ENCODE results near the gene DOCK7.
A peak's percentile ranks its signal among the peaks of the same experiment; 100 is the strongest.
"Not testable (repeated sequence)": the region's sequence is repeated elsewhere in the genome, so short reads cannot be mapped to it uniquely, and the experiment has no call there.

Gene DOCK7

GRCh38 chr1:62691062-62691844 lies 3.1 kb upstream of the DOCK7 start:
- no peak for DNase-seq

GRCh38 chr1:62689524-62689923 lies 1.3 kb upstream of the DOCK7 start:
- DNase-seq, result peak in 1 of 5 donors; percentile 6

- no peak for DNase-seq
Measured at GRCh38 chr1:62688687-62689085, 500 bp upstream of the DOCK7 start.

GRCh38 chr1:62687421-62687902 lies 724 bp downstream of the DOCK7 start:
- peak in 2 of 5 donors; percentile 12 to 20 for DNase-seq

- no peak for DNase-seq
Measured at GRCh38 chr1:62686822-62687221, 1.4 kb downstream of the DOCK7 start.

GRCh38 chr1:62685431-62685859 lies 2.7 kb downstream of the DOCK7 start:
- DNase-seq, result no peak

- DNase-seq, result no peak
Measured at GRCh38 chr1:62682531-62682930, 5.7 kb downstream of the DOCK7 start.

- DNase-seq, result not testable (repeated sequence)
Measured at GRCh38 chr1:62680992-62681391, 7.2 kb downstream of the DOCK7 start.

GRCh38 chr1:62677822-62678221 lies 10.4 kb downstream of the DOCK7 start:
- not testable (repeated sequence) for DNase-seq

- DNase-seq, result no peak
Measured at GRCh38 chr1:62676611-62677356, 11.4 kb downstream of the DOCK7 start.

- no peak for DNase-seq
Measured at GRCh38 chr1:62673629-62674028, 14.6 kb downstream of the DOCK7 start.

GRCh38 chr1:62672029-62672428 lies 16.2 kb downstream of the DOCK7 start:
- DNase-seq, result no peak

- no peak for DNase-seq
Measured at GRCh38 chr1:62654744-62655143, 33.4 kb downstream of the DOCK7 start.

- no peak for DNase-seq
Measured at GRCh38 chr1:62652387-62652786, 35.8 kb downstream of the DOCK7 start.

- no peak for DNase-seq
Measured at GRCh38 chr1:62643283-62643682, 44.9 kb downstream of the DOCK7 start.

- DNase-seq, result no peak
Measured at GRCh38 chr1:62637392-62638105, 50.6 kb downstream of the DOCK7 start.

GRCh38 chr1:62628506-62628905 lies 59.7 kb downstream of the DOCK7 start:
- DNase-seq, result no peak

GRCh38 chr1:62625415-62625814 lies 62.8 kb downstream of the DOCK7 start:
- DNase-seq, result no peak

- DNase-seq, result peak in 1 of 5 donors; percentile 42
Measured at GRCh38 chr1:62621907-62622306, 66.3 kb downstream of the DOCK7 start.

- DNase-seq, result no peak
Measured at GRCh38 chr1:62613890-62614289, 74.3 kb downstream of the DOCK7 start.

GRCh38 chr1:62613325-62613727 lies 74.9 kb downstream of the DOCK7 start:
- DNase-seq, result no peak

GRCh38 chr1:62612770-62613169 lies 75.4 kb downstream of the DOCK7 start:
- DNase-seq, result no peak

GRCh38 chr1:62610588-62610987 lies 77.6 kb downstream of the DOCK7 start:
- DNase-seq, result not testable (repeated sequence)

Data from T-helper 1 cell (primary cell).